GM23248 (cell line): ENCODE results near the gene ENSA. TPM values are rescaled to one million over a fixed set of nuclear protein-coding genes. Genes with fewer than 3 reads are reported as not detected.

Experiments used
- DNase-seq: peaks from one replicate; pipeline ENCODE4 v3.0.0-alpha.2; 2015
- H2AFZ ChIP-seq: fragments of 200-600 bp; sonication (generic); 2 replicates; pipeline ENCODE4 v1.6.1; 2016; ENCODE audit warnings: antibody characterized with exemption
- H3F3A ChIP-seq: fragments of 200-600 bp; sonication (generic); 2 replicates; pipeline ENCODE4 v1.6.1; 2016; ENCODE audit warnings: mild to moderate bottlenecking, antibody characterized with exemption, mixed run types; ENCODE audit not compliant: insufficient read depth
- H3K27ac ChIP-seq: fragments of 200-600 bp; sonication (generic); 2 replicates; pipeline ENCODE4 v1.5.1; 2016; ENCODE audit warnings: mild to moderate bottlenecking
- H3K27me3 ChIP-seq: fragments of 200-600 bp; sonication (generic); replicated peaks from 2 replicates; pipeline ENCODE4 v1.6.1; 2016; ENCODE audit warnings: mild to moderate bottlenecking; ENCODE audit not compliant: insufficient read depth
- H3K36me3 ChIP-seq: fragments of 200-600 bp; sonication (generic); 2 replicates; pipeline ENCODE4 v1.6.1; 2016; ENCODE audit warnings: low read depth, mild to moderate bottlenecking
- H3K4me1 ChIP-seq: fragments of 200-600 bp; sonication (generic); 2 replicates; pipeline ENCODE4 v1.6.1; 2016; ENCODE audit warnings: mild to moderate bottlenecking; ENCODE audit not compliant: insufficient read depth
- H3K4me2 ChIP-seq: fragments of 200-600 bp; sonication (generic); one replicate; pipeline ENCODE4 v1.6.1; 2016; ENCODE audit warnings: mild to moderate bottlenecking; ENCODE audit not compliant: unreplicated experiment
- H3K4me3 ChIP-seq: fragments of 200-600 bp; sonication (generic); 2 replicates; pipeline ENCODE4 v1.5.1; 2016; ENCODE audit warnings: mild to moderate bottlenecking
- H3K79me2 ChIP-seq: fragments of 200-600 bp; sonication (generic); 2 replicates; pipeline ENCODE4 v1.6.1; 2016; ENCODE audit warnings: mild to moderate bottlenecking; ENCODE audit not compliant: insufficient read depth
- H3K9ac ChIP-seq: fragments of 200-600 bp; sonication (generic); 2 replicates; pipeline ENCODE4 v1.6.1; 2016; ENCODE audit warnings: mild to moderate bottlenecking
- H3K9me2 ChIP-seq: fragments of 200-600 bp; sonication (generic); 2 replicates; pipeline ENCODE4 v1.6.1; 2016; ENCODE audit warnings: mixed run types, mild to moderate bottlenecking, moderate library complexity; ENCODE audit not compliant: insufficient read depth
- H3K9me3 ChIP-seq: fragments of 200-600 bp; sonication (generic); one replicate; pipeline ENCODE4 v1.6.1; 2017; ENCODE audit warnings: low read depth
- H4K20me1 ChIP-seq: fragments of 200-600 bp; sonication (generic); 2 replicates; pipeline ENCODE4 v1.6.0; 2016; ENCODE audit not compliant: insufficient read depth
- EZH2 ChIP-seq: fragments of 200-600 bp; sonication (generic); IDR thresholded peaks from 2 replicates; pipeline ENCODE4 v1.6.1; 2018; ENCODE audit warnings: antibody characterized with exemption, mild to moderate bottlenecking; ENCODE audit not compliant: insufficient read depth, poor library complexity, severe bottlenecking
- EZH2phosphoT487 ChIP-seq: fragments of 200-600 bp; sonication (generic); IDR thresholded peaks from 2 replicates; pipeline ENCODE4 v1.6.1; 2018; ENCODE audit warnings: antibody characterized with exemption, moderate library complexity, mild to moderate bottlenecking, low read depth; ENCODE audit not compliant: insufficient read depth
- WGBS, 2 experiments: methylation state at CpG; one replicate each; pipeline ENCODE4 v1.1.6; 2015 to 2017; ENCODE audit warnings: low lambda C conversion rate in 2 of 2, low coverage in 1 of 2; ENCODE audit errors: missing lambda C conversion rate in 2 of 2; 5-methylcytosine and 5-hydroxymethylcytosine counted together
- in situ Hi-C: fragments of 300-500 bp; cut with MboI; formaldehyde crosslinking; loops from 2 replicates; pipeline ENCODE4 v1.15.0; 2020
- polyA plus RNA-seq: library from polyadenylated mRNA; unstranded; fragments of >200 nt; fragmentation: Nextera tagmentation; extraction: Ambion mirVana; gene quantifications from 2 replicates; pipeline ENCODE4 v1.2.1, GENCODE V29; 2016
- total RNA-seq: library from RNA; depleted of rRNA; stranded (reverse); fragments of >200 nt; shearing (Covaris generic); gene quantifications from 2 replicates; pipeline ENCODE4 v1.2.3, GENCODE V29; 2014; rRNA removed

Gene ENSA, protein sequence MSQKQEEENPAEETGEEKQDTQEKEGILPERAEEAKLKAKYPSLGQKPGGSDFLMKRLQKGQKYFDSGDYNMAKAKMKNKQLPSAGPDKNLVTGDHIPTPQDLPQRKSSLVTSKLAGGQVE
- total RNA-seq (47.4 and 54.3 TPM in 2 replicates), polyA plus RNA-seq (44.4 and 51.1 TPM in 2 replicates)

GRCh38 chr1:150629115-150629928, at the start of gene ENSA:
ENSA (minus strand) TSS chr1:150629612; CDS start chr1:150629470, 142 bp downstream.
- Histone ChIP-seq H3K36me3 (peaks cover 25% of the 10 kb centered on the region; the same call in 1 of the 2 replicates), H3K4me2 (peak within 1 kb of the TSS; percentile 94), H3K9me3 (no peaks in the 10 kb centered on the region), H3K27ac (peak within 1 kb of the TSS; percentile 90), H3K27me3 (no peaks in the 10 kb centered on the region), H3K9ac (peak within 1 kb of the TSS; percentile 86), H3K79me2 (peaks cover 53% of the 10 kb centered on the region), H2AFZ (peak within 1 kb of the TSS; percentile 91), H3K9me2 (no peaks in the 10 kb centered on the region), H3F3A (0 out of 2 replicates have a peak, but pooled peaks cover 5% of the 10 kb centered on the region), H3K4me3 (peak within 1 kb of the TSS; percentile 98), H4K20me1 (0 out of 2 replicates have a peak, but pooled peaks cover 4% of the 10 kb centered on the region), H3K4me1 (peaks cover 12% of the 10 kb centered on the region)
- in situ Hi-C loops = no loop called here
- peak; percentile 100 for DNase-seq
- no peak for TF ChIP-seq EZH2
- TF ChIP-seq EZH2phosphoT487 = no peak
- WGBS, 2 experiments = 1 to 2% methylated on average over 46 to 49 of the region's 49 CpGs

GRCh38 chr1:150678988-150679387, 49.6 kb upstream of the ENSA start:
- Histone ChIP-seq H3K9me3 (no peaks in the 10 kb centered on the region), H3K27ac (no peak overlapping the region), H4K20me1 (no peaks in the 10 kb centered on the region), H3F3A (no peaks in the 10 kb centered on the region), H3K79me2 (no peaks in the 10 kb centered on the region; the same call in 1 of the 2 replicates), H2AFZ (no peak overlapping the region), H3K4me3 (no peak overlapping the region), H3K36me3 (peaks cover 20% of the 10 kb centered on the region; the same call in 1 of the 2 replicates), H3K4me1 (no peaks in the 10 kb centered on the region), H3K4me2 (no peak overlapping the region), H3K9me2 (no peaks in the 10 kb centered on the region), H3K27me3 (no peaks in the 10 kb centered on the region), H3K9ac (no peak overlapping the region)
- no peak for DNase-seq
- 100% methylated on average over 1 of the region's 1 CpG for WGBS, 2 experiments
- in situ Hi-C loops = no loop called here
- TF ChIP-seq EZH2phosphoT487 (no peak), EZH2 (no peak)

GRCh38 chr1:150674881-150675280, 45.5 kb upstream of the ENSA start:
- H3K27ac ChIP-seq = no peak overlapping the region
- no peaks in the 10 kb centered on the region for H3K27me3 ChIP-seq
- peaks cover 13% of the 10 kb centered on the region for H3K79me2 ChIP-seq
- H2AFZ ChIP-seq = no peak overlapping the region
- no peaks in the 10 kb centered on the region for H3K9me3 ChIP-seq
- H3K9me2 ChIP-seq = no peaks in the 10 kb centered on the region
- H3F3A ChIP-seq = no peaks in the 10 kb centered on the region
- no peak overlapping the region for H3K4me3 ChIP-seq
- in situ Hi-C loops = no loop called here
- no peaks in the 10 kb centered on the region for H4K20me1 ChIP-seq
- DNase-seq = no peak
- H3K4me1 ChIP-seq = no peaks in the 10 kb centered on the region
- no peak overlapping the region for H3K4me2 ChIP-seq
- H3K9ac ChIP-seq = no peak overlapping the region
- TF ChIP-seq EZH2 (no peak), EZH2phosphoT487 (no peak)
- H3K36me3 ChIP-seq = peaks cover 11% of the 10 kb centered on the region; the same call in 1 of the 2 replicates
- WGBS, 2 experiments = 92 to 96% methylated on average over 4 of the region's 4 CpGs

GRCh38 chr1:150663321-150663720, 33.9 kb upstream of the ENSA start:
- no peak overlapping the region for H3K9ac ChIP-seq
- no peaks in the 10 kb centered on the region for H3K79me2 ChIP-seq
- H3K36me3 ChIP-seq = peaks cover 25% of the 10 kb centered on the region; the same call in 1 of the 2 replicates
- H3K9me3 ChIP-seq = no peaks in the 10 kb centered on the region
- H3K27ac ChIP-seq = no peak overlapping the region
- H3K27me3 ChIP-seq = no peaks in the 10 kb centered on the region
- no peaks in the 10 kb centered on the region for H4K20me1 ChIP-seq
- no peak overlapping the region for H2AFZ ChIP-seq
- H3K4me1 ChIP-seq = 0 out of 2 replicates have a peak, but pooled peaks cover 3% of the 10 kb centered on the region
- in situ Hi-C loops = no loop called here
- no peak overlapping the region for H3K4me2 ChIP-seq
- no peaks in the 10 kb centered on the region for H3K9me2 ChIP-seq
- H3F3A ChIP-seq = no peaks in the 10 kb centered on the region
- no peak for DNase-seq
- WGBS, 2 experiments = 91 to 92% methylated on average over 7 of the region's 7 CpGs
- no peak overlapping the region for H3K4me3 ChIP-seq
- TF ChIP-seq EZH2phosphoT487 = no peak
- no peak for TF ChIP-seq EZH2
